Measurements from ENCODE around the gene HSPA14. TPM values are rescaled to one million over a fixed set of nuclear protein-coding genes. Genes with fewer than 3 reads are reported as not detected.
"Not testable (repeated sequence)": the region's sequence is repeated elsewhere in the genome, so short reads cannot be mapped to it uniquely, and the experiment has no call there.

Gene HSPA14
- total RNA-seq, 1 experiment from 2014 or later = 24.0 TPM

GRCh38 chr10:14889318-14889717 is 51.2 kb downstream of the HSPA14 start:
- Histone ChIP-seq H3K27me3 (ENCODE audit: control insufficient read depth, insufficient read depth, low read length) (no peaks in the 10 kb centered on the region), H3K4me3 (ENCODE audit: insufficient read depth, low read depth, low read length) (no peak overlapping the region), H3K36me3 (replicated peaks; ENCODE audit: control insufficient read depth, insufficient read depth, low read length) (peaks cover 2% of the 10 kb centered on the region; the same call in 1 of the 2 replicates)
- DNase-seq = peak; percentile 49

GRCh38 chr10:14891151-14891550 is 53.0 kb downstream of the HSPA14 start:
- no peak for DNase-seq
- Histone ChIP-seq H3K36me3 (replicated peaks; ENCODE audit: control insufficient read depth, insufficient read depth, low read length) (peaks cover 2% of the 10 kb centered on the region; the same call in 1 of the 2 replicates), H3K4me3 (ENCODE audit: insufficient read depth, low read depth, low read length) (no peak overlapping the region), H3K27me3 (ENCODE audit: control insufficient read depth, insufficient read depth, low read length) (no peaks in the 10 kb centered on the region)

- DNase-seq = peak; percentile 25
- H3K27me3 ChIP-seq (ENCODE audit: control insufficient read depth, insufficient read depth, low read length) = no peaks in the 10 kb centered on the region
- H3K4me3 ChIP-seq (ENCODE audit: insufficient read depth, low read depth, low read length) = no peak overlapping the region
- H3K36me3 ChIP-seq (replicated peaks; ENCODE audit: control insufficient read depth, insufficient read depth, low read length) = peaks cover 13% of the 10 kb centered on the region
Measured at GRCh38 chr10:14904316-14904732, 66.2 kb downstream of the HSPA14 start.

- no peak for DNase-seq
- Histone ChIP-seq H3K36me3 (replicated peaks; ENCODE audit: control insufficient read depth, insufficient read depth, low read length) (peaks cover 13% of the 10 kb centered on the region), H3K27me3 (ENCODE audit: control insufficient read depth, insufficient read depth, low read length) (no peaks in the 10 kb centered on the region), H3K4me3 (ENCODE audit: insufficient read depth, low read depth, low read length) (no peak overlapping the region)
Measured at GRCh38 chr10:14904864-14905263, 66.8 kb downstream of the HSPA14 start.

GRCh38 chr10:14905890-14906289 is 67.8 kb downstream of the HSPA14 start:
- Histone ChIP-seq H3K27me3 (ENCODE audit: control insufficient read depth, insufficient read depth, low read length) (no peaks in the 10 kb centered on the region), H3K36me3 (replicated peaks; ENCODE audit: control insufficient read depth, insufficient read depth, low read length) (peaks cover 13% of the 10 kb centered on the region), H3K4me3 (ENCODE audit: insufficient read depth, low read depth, low read length) (no peak overlapping the region)
- DNase-seq = no peak

- DNase-seq = no peak
- peaks cover 10% of the 10 kb centered on the region for H3K36me3 ChIP-seq (replicated peaks; ENCODE audit: control insufficient read depth, insufficient read depth, low read length)
- H3K4me3 ChIP-seq (ENCODE audit: insufficient read depth, low read depth, low read length) = no peak overlapping the region
Measured at GRCh38 chr10:14906765-14907164, 68.7 kb downstream of the HSPA14 start.

GRCh38 chr10:14907591-14907990 is 69.5 kb downstream of the HSPA14 start:
- H3K4me3 ChIP-seq (ENCODE audit: insufficient read depth, low read depth, low read length); DNase-seq; H3K27me3 ChIP-seq (ENCODE audit: control insufficient read depth, insufficient read depth, low read length): not testable (repeated sequence)
- H3K36me3 ChIP-seq (replicated peaks; ENCODE audit: control insufficient read depth, insufficient read depth, low read length) = peaks cover 10% of the 10 kb centered on the region

More at GRCh38 chr10:14906765-14907164, 68.7 kb downstream of the HSPA14 start:
- H3K27me3 ChIP-seq (ENCODE audit: control insufficient read depth, insufficient read depth, low read length) = no peaks in the 10 kb centered on the region

- no peaks in the 10 kb centered on the region for H3K27me3 ChIP-seq (ENCODE audit: control insufficient read depth, insufficient read depth, low read length)
- H3K36me3 ChIP-seq (replicated peaks; ENCODE audit: control insufficient read depth, insufficient read depth, low read length) = peaks cover 10% of the 10 kb centered on the region
- no peak for DNase-seq
- no peak overlapping the region for H3K4me3 ChIP-seq (ENCODE audit: insufficient read depth, low read depth, low read length)
Measured at GRCh38 chr10:14909101-14909500, 71.0 kb downstream of the HSPA14 start.

GRCh38 chr10:14910953-14911352 is 72.8 kb downstream of the HSPA14 start:
- no peaks in the 10 kb centered on the region for H3K27me3 ChIP-seq (ENCODE audit: control insufficient read depth, insufficient read depth, low read length)
- no peak for DNase-seq
- H3K4me3 ChIP-seq (ENCODE audit: insufficient read depth, low read depth, low read length) = no peak overlapping the region
- H3K36me3 ChIP-seq (replicated peaks; ENCODE audit: control insufficient read depth, insufficient read depth, low read length) = peaks cover 8% of the 10 kb centered on the region

- Histone ChIP-seq H3K27me3 (ENCODE audit: control insufficient read depth, insufficient read depth, low read length) (no peaks in the 10 kb centered on the region), H3K36me3 (replicated peaks; ENCODE audit: control insufficient read depth, insufficient read depth, low read length) (peaks cover 7% of the 10 kb centered on the region), H3K4me3 (ENCODE audit: insufficient read depth, low read depth, low read length) (no peak overlapping the region)
- DNase-seq = no peak
Measured at GRCh38 chr10:14911801-14912200, 73.7 kb downstream of the HSPA14 start.

- Histone ChIP-seq H3K36me3 (replicated peaks; ENCODE audit: control insufficient read depth, insufficient read depth, low read length) (no peaks in the 10 kb centered on the region), H3K4me3 (ENCODE audit: insufficient read depth, low read depth, low read length) (no peak overlapping the region), H3K27me3 (ENCODE audit: control insufficient read depth, insufficient read depth, low read length) (no peaks in the 10 kb centered on the region)
- no peak for DNase-seq
Measured at GRCh38 chr10:14916600-14916999, 78.5 kb downstream of the HSPA14 start.

- H3K36me3 ChIP-seq (replicated peaks; ENCODE audit: control insufficient read depth, insufficient read depth, low read length) = no peaks in the 10 kb centered on the region
- DNase-seq = no peak
- H3K27me3 ChIP-seq (ENCODE audit: control insufficient read depth, insufficient read depth, low read length) = no peaks in the 10 kb centered on the region
- H3K4me3 ChIP-seq (ENCODE audit: insufficient read depth, low read depth, low read length) = no peak overlapping the region
Measured at GRCh38 chr10:14917827-14918226, 79.7 kb downstream of the HSPA14 start.

GRCh38 chr10:14918964-14919363 is 80.9 kb downstream of the HSPA14 start:
- no peak for DNase-seq
- H3K27me3 ChIP-seq (ENCODE audit: control insufficient read depth, insufficient read depth, low read length) = no peaks in the 10 kb centered on the region
- H3K4me3 ChIP-seq (ENCODE audit: insufficient read depth, low read depth, low read length) = no peak overlapping the region
- H3K36me3 ChIP-seq (replicated peaks; ENCODE audit: control insufficient read depth, insufficient read depth, low read length) = no peaks in the 10 kb centered on the region

Measured in H7 (cell line).